Immature natural killer cell (primary cell): ENCODE results near the gene UBQLN4. TPM values are rescaled to one million over a fixed set of nuclear protein-coding genes. Genes with fewer than 3 reads are reported as not detected.
A peak's percentile ranks its signal among the peaks of the same experiment; 100 is the strongest.

Experiments
- DNase-seq, 3 donors: peaks; one replicate each; pipeline ENCODE4 v3.0.0; 2022; ENCODE audit warnings: mixed read lengths in 1 of 3
- H3K27ac Mint-ChIP-seq, 6 donors: one replicate each; pipeline ENCODE4 v1.8.0; 2020; ENCODE audit warnings: mixed read lengths in 6 of 6, mild to moderate bottlenecking in 5 of 6, inconsistent platforms in 4 of 6, moderate library complexity in 3 of 6
- H3K27me3 Mint-ChIP-seq, 3 donors: one replicate each; pipeline ENCODE4 v1.8.0; 2020 to 2021; ENCODE audit warnings: low read depth in 3 of 3, mild to moderate bottlenecking in 3 of 3, mixed read lengths in 3 of 3, moderate library complexity in 3 of 3, inconsistent platforms in 1 of 3
- H3K36me3 Mint-ChIP-seq, 3 donors: one replicate each; pipeline ENCODE4 v1.8.0; 2020; ENCODE audit warnings: mixed read lengths in 3 of 3, inconsistent platforms in 2 of 3, mild to moderate bottlenecking in 2 of 3
- H3K4me1 Mint-ChIP-seq, 2 donors: one replicate each; pipeline ENCODE4 v1.8.0; 2020; ENCODE audit warnings: inconsistent platforms in 2 of 2, mild to moderate bottlenecking in 2 of 2, mixed read lengths in 2 of 2, moderate library complexity in 1 of 2
- H3K4me3 Mint-ChIP-seq, 5 donors: one replicate each; pipeline ENCODE4 v1.8.0; 2020; ENCODE audit warnings: mild to moderate bottlenecking in 5 of 5, mixed read lengths in 5 of 5, inconsistent platforms in 3 of 5, moderate library complexity in 3 of 5
- H3K9me3 Mint-ChIP-seq, 6 donors: one replicate each; pipeline ENCODE4 v1.8.0; 2020; ENCODE audit warnings: mild to moderate bottlenecking in 6 of 6, mixed read lengths in 6 of 6, inconsistent platforms in 4 of 6, moderate library complexity in 3 of 6
- polyA plus RNA-seq, 3 donors: library from polyadenylated mRNA; unstranded; fragments of 300-500 nt; fragmentation: Illumina TruSeq; gene quantifications; one replicate each; pipeline ENCODE4 v1.2.3, GENCODE V29; 2021

The UBQLN4 gene
- polyA plus RNA-seq, 3 donors from 2014 or later: 5.0 to 10.8 (median 7.6) TPM

GRCh38 chr1:156064615-156065014 lies 11.0 kb upstream of the UBQLN4 start:
- Mint-ChIP-seq H3K4me3 (no peak overlapping the region), H3K4me1 (peaks cover 1 to 7% of the 10 kb centered on the region in 2 donors), H3K9me3 (no peaks in the 10 kb centered on the region), H3K27me3 (no peaks in the 10 kb centered on the region), H3K27ac (no peak overlapping the region), H3K36me3 (no peaks in the 10 kb centered on the region)
- no peak for DNase-seq

GRCh38 chr1:156063997-156064285 lies 10.3 kb upstream of the UBQLN4 start:
- no peak overlapping the region for H3K27ac Mint-ChIP-seq

GRCh38 chr1:156062189-156062588 lies 8.6 kb upstream of the UBQLN4 start:
- Mint-ChIP-seq H3K4me1 (peaks cover 1 to 7% of the 10 kb centered on the region in 2 donors), H3K9me3 (no peaks in the 10 kb centered on the region), H3K27me3 (no peaks in the 10 kb centered on the region), H3K4me3 (no peak overlapping the region), H3K36me3 (peaks cover 0 to 3% (median 0%) of the 10 kb centered on the region in 3 donors), H3K27ac (no peak overlapping the region)
- no peak for DNase-seq

More at GRCh38 chr1:156063997-156064285, 10.3 kb upstream of the UBQLN4 start:
- Mint-ChIP-seq H3K9me3 (no peaks in the 10 kb centered on the region), H3K4me3 (no peak overlapping the region), H3K36me3 (no peaks in the 10 kb centered on the region), H3K4me1 (peaks cover 1 to 7% of the 10 kb centered on the region in 2 donors), H3K27me3 (no peaks in the 10 kb centered on the region)
- DNase-seq: no peak

GRCh38 chr1:156060937-156061636 lies 7.5 kb upstream of the UBQLN4 start, which contains the start of gene RAB25:
RAB25 (plus strand) TSS chr1:156061160; CDS start chr1:156061401, 241 bp downstream.
- H3K4me3 Mint-ChIP-seq: no peak within 1 kb of the TSS
- no peak for DNase-seq
- peaks cover 0 to 6% (median 0%) of the 10 kb centered on the region in 3 donors for H3K36me3 Mint-ChIP-seq
- H3K4me1 Mint-ChIP-seq: peaks cover 0 to 12% of the 10 kb centered on the region in 2 donors
- H3K27ac Mint-ChIP-seq: no peak within 1 kb of the TSS
- no peaks in the 10 kb centered on the region for H3K27me3 Mint-ChIP-seq
- H3K9me3 Mint-ChIP-seq: no peaks in the 10 kb centered on the region

GRCh38 chr1:156056326-156056849 lies 2.8 kb upstream of the UBQLN4 start:
- Mint-ChIP-seq H3K36me3 (peaks cover 0 to 6% (median 0%) of the 10 kb centered on the region in 3 donors), H3K27ac (peak overlapping the region in 1 of 6 donors; percentile 64), H3K27me3 (peaks cover 2 to 9% (median 3%) of the 10 kb centered on the region in 3 donors), H3K4me3 (peak overlapping the region in 3 of 5 donors; percentile 15 to 45 (median 40)), H3K9me3 (no peaks in the 10 kb centered on the region), H3K4me1 (peaks cover 21 to 40% of the 10 kb centered on the region in 2 donors)
- DNase-seq: no peak

- peaks cover 21 to 40% of the 10 kb centered on the region in 2 donors for H3K4me1 Mint-ChIP-seq
- H3K9me3 Mint-ChIP-seq: no peaks in the 10 kb centered on the region
- peak overlapping the region in 4 of 6 donors; percentile 20 to 92 (median 45) for H3K27ac Mint-ChIP-seq
- peaks cover 0 to 6% (median 0%) of the 10 kb centered on the region in 3 donors for H3K36me3 Mint-ChIP-seq
- no peak for DNase-seq
- peak overlapping the region; percentile 94 to 99 (median 94) for H3K4me3 Mint-ChIP-seq
- H3K27me3 Mint-ChIP-seq: peaks cover 2 to 9% (median 3%) of the 10 kb centered on the region in 3 donors
Measured at GRCh38 chr1:156055281-156056048, 1.9 kb upstream of the UBQLN4 start.

- Mint-ChIP-seq H3K27me3 (peaks cover 2 to 9% (median 3%) of the 10 kb centered on the region in 3 donors), H3K36me3 (peaks cover 3 to 8% (median 5%) of the 10 kb centered on the region in 3 donors), H3K9me3 (no peaks in the 10 kb centered on the region), H3K27ac (peak within 1 kb of the TSS; percentile 90 to 97 (median 92)), H3K4me3 (peak within 1 kb of the TSS; percentile 94 to 99 (median 97)), H3K4me1 (peaks cover 21 to 40% of the 10 kb centered on the region in 2 donors)
- peak; percentile 90 to 93 (median 91) for DNase-seq
Measured at GRCh38 chr1:156054500-156055280, 1.1 kb upstream of the UBQLN4 start, which contains the start of gene LAMTOR2. LAMTOR2 (plus strand) TSS chr1:156054782; CDS start chr1:156054890, 108 bp downstream.

- Mint-ChIP-seq H3K4me3 (peak overlapping the region; percentile 90 to 97 (median 96)), H3K36me3 (peaks cover 7 to 11% (median 10%) of the 10 kb centered on the region in 3 donors), H3K4me1 (peaks cover 21 to 40% of the 10 kb centered on the region in 2 donors), H3K27ac (peak overlapping the region; percentile 61 to 94 (median 90)), H3K9me3 (no peaks in the 10 kb centered on the region), H3K27me3 (peaks cover 2 to 9% (median 3%) of the 10 kb centered on the region in 3 donors)
- DNase-seq: peak; percentile 48 to 52 (median 49)
Measured at GRCh38 chr1:156052862-156053767, 483 bp downstream of the UBQLN4 start.

- H3K27ac Mint-ChIP-seq: peak overlapping the region in 2 of 6 donors; percentile 16 to 21
Measured at GRCh38 chr1:156051011-156051725, 2.4 kb downstream of the UBQLN4 start.

GRCh38 chr1:156050376-156050775 lies 3.2 kb downstream of the UBQLN4 start:
- Mint-ChIP-seq H3K27ac (no peak overlapping the region), H3K36me3 (peaks cover 7 to 11% (median 9%) of the 10 kb centered on the region in 3 donors)

More at GRCh38 chr1:156051011-156051725, 2.4 kb downstream of the UBQLN4 start:
- Mint-ChIP-seq H3K9me3 (no peaks in the 10 kb centered on the region), H3K36me3 (peaks cover 7 to 11% (median 8%) of the 10 kb centered on the region in 3 donors), H3K4me1 (peaks cover 21 to 36% of the 10 kb centered on the region in 2 donors), H3K4me3 (peak overlapping the region in 1 of 5 donors; percentile 9), H3K27me3 (peaks cover 2 to 9% (median 3%) of the 10 kb centered on the region in 3 donors)
- DNase-seq: no peak

GRCh38 chr1:156048663-156049258 lies 4.8 kb downstream of the UBQLN4 start:
- Mint-ChIP-seq H3K4me1 (peaks cover 14 to 24% of the 10 kb centered on the region in 2 donors), H3K9me3 (no peaks in the 10 kb centered on the region), H3K27ac (no peak overlapping the region), H3K4me3 (no peak overlapping the region), H3K36me3 (peaks cover 10 to 16% (median 12%) of the 10 kb centered on the region in 3 donors), H3K27me3 (peaks cover 0 to 3% (median 0%) of the 10 kb centered on the region in 3 donors)
- DNase-seq: no peak

More at GRCh38 chr1:156050376-156050775, 3.2 kb downstream of the UBQLN4 start:
- no peak for DNase-seq
- no peak overlapping the region for H3K4me3 Mint-ChIP-seq
- H3K4me1 Mint-ChIP-seq: peaks cover 18 to 30% of the 10 kb centered on the region in 2 donors
- peaks cover 2 to 9% (median 3%) of the 10 kb centered on the region in 3 donors for H3K27me3 Mint-ChIP-seq
- H3K9me3 Mint-ChIP-seq: no peaks in the 10 kb centered on the region
